Mesenchymal stem cell (in vitro differentiated cells and primary cell): ENCODE results near the gene DMRTA2.

Source experiments
- DNase-seq: peaks from one replicate; pipeline ENCODE4 v3.0.0-alpha.2; 2013
- H2AFZ ChIP-seq: one replicate; pipeline ENCODE4 v1.6.1; 2013; ENCODE audit warnings: low read depth, mild to moderate bottlenecking, control low read depth, inconsistent platforms, low read length, moderate library complexity
- H2AK5ac ChIP-seq: 2 replicates; pipeline ENCODE4 v1.6.1; 2013; ENCODE audit warnings: low read length, moderate library complexity, mild to moderate bottlenecking, inconsistent platforms; ENCODE audit not compliant: severe bottlenecking
- H2BK120ac ChIP-seq: one replicate; pipeline ENCODE4 v1.6.1; 2013; ENCODE audit warnings: low read depth, mild to moderate bottlenecking, inconsistent platforms, low read length, moderate library complexity
- H2BK12ac ChIP-seq, 2 experiments: one replicate each; pipeline ENCODE4 v1.6.1; 2013; ENCODE audit warnings: inconsistent platforms in 2 of 2, low read length in 2 of 2, mild to moderate bottlenecking in 2 of 2, moderate library complexity in 2 of 2, control low read depth in 1 of 2
- H2BK15ac ChIP-seq: one replicate; pipeline ENCODE4 v1.6.1; 2013; ENCODE audit warnings: mild to moderate bottlenecking, low read depth, inconsistent platforms; ENCODE audit not compliant: poor library complexity, severe bottlenecking
- H2BK5ac ChIP-seq: 2 replicates; pipeline ENCODE4 v1.6.1; 2013; ENCODE audit warnings: low read depth, mild to moderate bottlenecking, low read length, control low read depth, inconsistent platforms; ENCODE audit not compliant: poor library complexity, severe bottlenecking
- H3K14ac ChIP-seq, 2 experiments: one replicate each; pipeline ENCODE4 v1.6.1; 2013; ENCODE audit warnings: inconsistent platforms in 2 of 2, low read length in 2 of 2, control low read depth in 1 of 2, mild to moderate bottlenecking in 1 of 2, moderate library complexity in 1 of 2
- H3K18ac ChIP-seq, 2 experiments: one replicate each; pipeline ENCODE4 v1.6.1; 2013; ENCODE audit warnings: inconsistent platforms in 2 of 2, low read length in 2 of 2, control low read depth in 1 of 2, low read depth in 1 of 2, mild to moderate bottlenecking in 1 of 2
- H3K23ac ChIP-seq, 2 experiments: one replicate each; pipeline ENCODE4 v1.6.1; 2013; ENCODE audit warnings: inconsistent platforms in 2 of 2, low read length in 2 of 2, mild to moderate bottlenecking in 2 of 2, moderate library complexity in 2 of 2, control low read depth in 1 of 2
- H3K27ac ChIP-seq: 2 replicates; pipeline ENCODE4 v1.5.1; 2013; ENCODE audit warnings: mild to moderate bottlenecking, moderate library complexity, low read length, control low read depth, inconsistent platforms; ENCODE audit not compliant: poor library complexity, severe bottlenecking
- H3K27me3 ChIP-seq, 2 experiments: 2 replicates each; pipeline versions ENCODE4 v1.6.1 to v1.7.0; 2013; ENCODE audit warnings: low read length in 2 of 2, mild to moderate bottlenecking in 2 of 2, moderate library complexity in 2 of 2, control low read depth in 1 of 2, inconsistent platforms in 1 of 2; ENCODE audit not compliant: control insufficient read depth in 1 of 2, insufficient read depth in 1 of 2
- H3K36me3 ChIP-seq, 2 experiments: 2 replicates each; pipeline versions ENCODE4 v1.6.1 to v1.7.0; 2013; ENCODE audit warnings: low read length in 2 of 2, control low read depth in 1 of 2, inconsistent platforms in 1 of 2, low read depth in 1 of 2, mild to moderate bottlenecking in 1 of 2; ENCODE audit not compliant: insufficient read depth in 2 of 2, control insufficient read depth in 1 of 2
- H3K4ac ChIP-seq, 2 experiments: one replicate each; pipeline ENCODE4 v1.6.1; 2013; ENCODE audit warnings: inconsistent platforms in 2 of 2, low read length in 2 of 2, mild to moderate bottlenecking in 2 of 2, moderate library complexity in 2 of 2, control low read depth in 1 of 2, low read depth in 1 of 2
- H3K4me1 ChIP-seq: 2 replicates; pipeline ENCODE4 v1.6.1; 2013; ENCODE audit warnings: low read depth, low read length, control low read depth; ENCODE audit not compliant: control insufficient read depth, insufficient read depth
- H3K4me2 ChIP-seq: 2 replicates; pipeline ENCODE4 v1.6.1; 2013; ENCODE audit warnings: low read length, mild to moderate bottlenecking, inconsistent platforms; ENCODE audit not compliant: poor library complexity, severe bottlenecking
- H3K4me3 ChIP-seq, 2 experiments: 2 replicates each; pipeline versions ENCODE4 v1.5.1 to v1.7.0; 2013; ENCODE audit warnings: low read length in 2 of 2, mild to moderate bottlenecking in 2 of 2, control low read depth in 1 of 2, low read depth in 1 of 2; ENCODE audit not compliant: insufficient read depth in 1 of 2
- H3K79me1 ChIP-seq: replicated peaks from 2 replicates; pipeline ENCODE4 v1.6.1; 2013; ENCODE audit warnings: mild to moderate bottlenecking, control low read depth, low read length, inconsistent platforms; ENCODE audit not compliant: poor library complexity, severe bottlenecking
- H3K9ac ChIP-seq: 2 replicates; pipeline ENCODE4 v1.7.0; 2013; ENCODE audit warnings: mild to moderate bottlenecking, low read length, moderate library complexity
- H3K9me3 ChIP-seq: 2 replicates; pipeline ENCODE4 v1.7.0; 2013; ENCODE audit warnings: mild to moderate bottlenecking, low read length; ENCODE audit not compliant: control insufficient read depth
- H4K8ac ChIP-seq: one replicate; pipeline ENCODE4 v1.6.1; 2013; ENCODE audit warnings: inconsistent platforms, mild to moderate bottlenecking, low read length, moderate library complexity
- H4K91ac ChIP-seq: one replicate; pipeline ENCODE4 v1.6.1; 2013; ENCODE audit warnings: mild to moderate bottlenecking, low read length, inconsistent platforms
- WGBS: methylation state at CpG from one replicate; pipeline ENCODE4 v1.1.7; 2013; ENCODE audit warnings: mixed read lengths; 5-methylcytosine and 5-hydroxymethylcytosine counted together

The DMRTA2 gene

GRCh38 chr1:50416150-50416527 is 7.1 kb downstream of the DMRTA2 start:
- no peak overlapping the region for H4K8ac ChIP-seq
- no peak overlapping the region for H2AK5ac ChIP-seq
- no peak overlapping the region for H3K9ac ChIP-seq
- H3K9me3 ChIP-seq: peaks cover 7% of the 10 kb centered on the region
- H4K91ac ChIP-seq: no peak overlapping the region
- no peak overlapping the region for H2BK120ac ChIP-seq
- no peak overlapping the region for H2AFZ ChIP-seq
- no peak overlapping the region for H3K23ac ChIP-seq
- H3K27ac ChIP-seq: no peak overlapping the region
- H2BK12ac ChIP-seq: no peak overlapping the region
- WGBS: 1% methylated on average over 25 of the region's 25 CpGs
- no peak overlapping the region for H3K18ac ChIP-seq
- peaks cover 38% of the 10 kb centered on the region for H3K4me1 ChIP-seq
- peaks cover 0 to 6% of the 10 kb centered on the region in 2 experiments for H3K36me3 ChIP-seq
- no peak overlapping the region for H3K14ac ChIP-seq
- no peak overlapping the region for H2BK5ac ChIP-seq
- DNase-seq: no peak
- peak overlapping the region; percentile 46 for H3K4me2 ChIP-seq
- no peak overlapping the region for H3K4ac ChIP-seq
- peaks cover 84 to 89% of the 10 kb centered on the region in 2 experiments for H3K27me3 ChIP-seq
- no peak overlapping the region for H2BK15ac ChIP-seq
- H3K79me1 ChIP-seq: no peaks in the 10 kb centered on the region
- peak overlapping the region in 1 of 2 experiments; percentile 44 for H3K4me3 ChIP-seq

- no peak overlapping the region for H2BK12ac ChIP-seq
- H3K18ac ChIP-seq: no peak overlapping the region
- peaks cover 78 to 87% of the 10 kb centered on the region in 2 experiments for H3K27me3 ChIP-seq
- WGBS: 5% methylated on average over 56 of the region's 56 CpGs
- no peak overlapping the region for H3K23ac ChIP-seq
- H4K8ac ChIP-seq: no peak overlapping the region
- H3K79me1 ChIP-seq: no peaks in the 10 kb centered on the region
- H3K14ac ChIP-seq: no peak overlapping the region
- H3K9ac ChIP-seq: no peak overlapping the region
- H4K91ac ChIP-seq: peak overlapping the region; percentile 20
- no peak for DNase-seq
- no peak overlapping the region for H2BK15ac ChIP-seq
- H2AK5ac ChIP-seq: no peak overlapping the region
- H3K4me1 ChIP-seq: peaks cover 34% of the 10 kb centered on the region
- no peak overlapping the region for H3K27ac ChIP-seq
- H2BK120ac ChIP-seq: no peak overlapping the region
- H2AFZ ChIP-seq: no peak overlapping the region
- H3K4me2 ChIP-seq: no peak overlapping the region
- peaks cover 0 to 5% of the 10 kb centered on the region in 2 experiments for H3K36me3 ChIP-seq
- H3K4ac ChIP-seq: no peak overlapping the region
- H3K4me3 ChIP-seq: no peak overlapping the region
- H2BK5ac ChIP-seq: no peak overlapping the region
- peaks cover 7% of the 10 kb centered on the region for H3K9me3 ChIP-seq
Measured at GRCh38 chr1:50415235-50416149, 7.8 kb downstream of the DMRTA2 start.

GRCh38 chr1:50414853-50415234 is 8.4 kb downstream of the DMRTA2 start:
- H4K91ac ChIP-seq: no peak overlapping the region
- H2AFZ ChIP-seq: no peak overlapping the region
- no peak overlapping the region for H3K4ac ChIP-seq
- H3K4me2 ChIP-seq: no peak overlapping the region
- DNase-seq: no peak
- no peaks in the 10 kb centered on the region for H3K79me1 ChIP-seq
- H3K4me1 ChIP-seq: peaks cover 34% of the 10 kb centered on the region
- peaks cover 7% of the 10 kb centered on the region for H3K9me3 ChIP-seq
- H3K36me3 ChIP-seq: peaks cover 0 to 5% of the 10 kb centered on the region in 2 experiments
- H3K18ac ChIP-seq: no peak overlapping the region
- H2AK5ac ChIP-seq: no peak overlapping the region
- no peak overlapping the region for H3K4me3 ChIP-seq
- no peak overlapping the region for H3K14ac ChIP-seq
- no peak overlapping the region for H2BK5ac ChIP-seq
- H4K8ac ChIP-seq: no peak overlapping the region
- no peak overlapping the region for H2BK12ac ChIP-seq
- H3K23ac ChIP-seq: no peak overlapping the region
- no peak overlapping the region for H2BK15ac ChIP-seq
- peaks cover 72 to 80% of the 10 kb centered on the region in 2 experiments for H3K27me3 ChIP-seq
- H3K27ac ChIP-seq: no peak overlapping the region
- 49% methylated on average over 7 of the region's 7 CpGs for WGBS
- no peak overlapping the region for H3K9ac ChIP-seq
- no peak overlapping the region for H2BK120ac ChIP-seq

GRCh38 chr1:50412813-50413476 is 10.3 kb downstream of the DMRTA2 start:
- DNase-seq: no peak

More at GRCh38 chr1:50412813-50413476, 10.3 kb downstream of the DMRTA2 start:
- Histone ChIP-seq H3K14ac (no peak overlapping the region), H3K79me1 (no peaks in the 10 kb centered on the region), H3K27me3 (peaks cover 57 to 63% of the 10 kb centered on the region in 2 experiments), H4K91ac (no peak overlapping the region), H3K4me1 (peaks cover 20% of the 10 kb centered on the region), H3K4ac (no peak overlapping the region), H2BK120ac (no peak overlapping the region), H3K27ac (no peak overlapping the region), H2BK12ac (no peak overlapping the region), H3K18ac (no peak overlapping the region), H3K36me3 (peaks cover 0 to 5% of the 10 kb centered on the region in 2 experiments), H3K4me3 (no peak overlapping the region), H2AFZ (no peak overlapping the region), H2BK5ac (no peak overlapping the region), H3K4me2 (no peak overlapping the region), H3K9ac (no peak overlapping the region), H2BK15ac (no peak overlapping the region), H2AK5ac (no peak overlapping the region), H4K8ac (no peak overlapping the region), H3K9me3 (peaks cover 7% of the 10 kb centered on the region), H3K23ac (no peak overlapping the region)
- 92% methylated on average over 1 of the region's 1 CpG for WGBS
